ENCODE measurements around the gene BOD1. TPM values are rescaled to one million over a fixed set of nuclear protein-coding genes. Genes with fewer than 3 reads are reported as not detected.

Gene BOD1
- total RNA-seq, 5 donors from 2014 or later (not counting 1 experiment from before 2014, with no cell fraction given), result 23.7 to 36.6 (median 30.1) TPM

- WGBS (ENCODE audit: insufficient coverage), result 100% methylated on average over 1 of the region's 19 CpGs
- H3K4me1 Mint-ChIP-seq, result peaks cover 0 to 8% (median 4%) of the 10 kb centered on the region in 3 donors
- H3K36me3 Mint-ChIP-seq, result no peaks in the 10 kb centered on the region
These were observed 6.0 kb upstream of the BOD1 start for GRCh38 chr5:173622183-173623047.

DNA sequence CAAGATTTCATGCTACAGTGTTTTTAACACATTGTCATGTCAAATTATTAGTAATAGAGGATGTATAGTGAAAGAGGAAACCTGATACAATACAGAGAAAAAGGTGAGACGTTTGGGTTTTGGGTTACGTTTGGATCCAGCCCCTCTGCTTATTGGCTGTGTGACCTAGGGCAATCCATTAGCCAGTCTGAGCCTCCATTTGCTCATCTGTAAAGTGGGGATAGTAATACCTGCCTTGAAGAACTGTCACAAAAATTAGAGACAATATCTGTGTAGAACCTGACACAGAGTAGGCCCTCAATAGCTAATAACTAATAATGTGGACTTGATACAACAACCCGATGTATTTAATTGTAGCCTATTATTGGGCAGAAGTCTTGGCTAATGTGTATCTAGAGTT is 4.3 kb upstream of the BOD1 start:
- H3K4me1 Mint-ChIP-seq, result peaks cover 8 to 14% (median 10%) of the 10 kb centered on the region in 3 donors
- no peaks in the 10 kb centered on the region for H3K36me3 Mint-ChIP-seq
- peaks cover under 1 to 4% of the 10 kb centered on the region in 2 experiments for H3K4me1 ChIP-seq (ENCODE audit: control insufficient read depth in 1 of 2, extremely low read depth in 1 of 2, insufficient read depth in 2 of 2, low read length in 2 of 2)
- no peaks in the 10 kb centered on the region for H3K36me3 ChIP-seq (ENCODE audit: control insufficient read depth in 2 of 2, extremely low read depth in 1 of 2, insufficient read depth in 1 of 2, low read length in 1 of 2)
- no peaks in the 10 kb centered on the region for H3K9me3 ChIP-seq
- ChIA-PET POLR2A (no interaction called here), CTCF (interaction anchor here in 1 of 2 donors (6.1 kb wide), 1 partner anchor 353 kb away, joined by 70 read pairs; no protein-coding TSS in a partner anchor)
- H3K9me3 Mint-ChIP-seq, result no peaks in the 10 kb centered on the region
- H3K27me3 Mint-ChIP-seq, result peaks cover 0 to 4% of the 10 kb centered on the region in 2 donors
- no peak overlapping the region for H3K27ac ChIP-seq (ENCODE audit: low read length)
- H3K27me3 ChIP-seq (replicated peaks in 1 of 2; ENCODE audit: control insufficient read depth in 2 of 2, extremely low read depth in 1 of 2, insufficient read depth in 2 of 2, low read length in 1 of 2), result peaks cover 0 to 5% of the 10 kb centered on the region in 2 experiments
- DNase-seq (no peak), ATAC-seq (replicated peaks in 1 of 4) (no peak)
- WGBS (ENCODE audit: insufficient coverage), result no CpG with 5 or more reads among the region's 3 CpGs
- H3K4me3 ChIP-seq (ENCODE audit: control insufficient read depth in 1 of 2, extremely low read depth in 1 of 2, low read length in 1 of 2), result no peak overlapping the region
- H3K4me3 Mint-ChIP-seq, result no peak overlapping the region
- H3K27ac Mint-ChIP-seq, result no peak overlapping the region

More at GRCh38 chr5:173622183-173623047, 6.0 kb upstream of the BOD1 start:
- Mint-ChIP-seq H3K9me3 (no peaks in the 10 kb centered on the region), H3K4me3 (no peak overlapping the region), H3K27ac (no peak overlapping the region), H3K27me3 (peaks cover under 1 to 7% of the 10 kb centered on the region in 2 donors)
- no peaks in the 10 kb centered on the region for H3K9me3 ChIP-seq
- no peak for ATAC-seq (replicated peaks in 1 of 4)
- peaks cover 0 to 7% of the 10 kb centered on the region in 2 experiments for H3K27me3 ChIP-seq (replicated peaks in 1 of 2; ENCODE audit: control insufficient read depth in 2 of 2, extremely low read depth in 1 of 2, insufficient read depth in 2 of 2, low read length in 1 of 2)
- ChIA-PET CTCF (interaction anchor here in 1 of 2 donors (0.7 to 1.0 kb wide), 3 partner anchors 11 to 1282 kb away, joined by 3 to 6 read pairs (median 3); no protein-coding TSS in a partner anchor), POLR2A (no interaction called here)
- H3K4me3 ChIP-seq (ENCODE audit: control insufficient read depth in 1 of 2, extremely low read depth in 1 of 2, low read length in 1 of 2), result no peak overlapping the region
- H3K27ac ChIP-seq (ENCODE audit: low read length), result no peak overlapping the region
- no peaks in the 10 kb centered on the region for H3K36me3 ChIP-seq (ENCODE audit: control insufficient read depth in 2 of 2, extremely low read depth in 1 of 2, insufficient read depth in 1 of 2, low read length in 1 of 2)
- H3K4me1 ChIP-seq (ENCODE audit: control insufficient read depth in 1 of 2, extremely low read depth in 1 of 2, insufficient read depth in 2 of 2, low read length in 2 of 2), result no peaks in the 10 kb centered on the region
- no peak for DNase-seq

DNA sequence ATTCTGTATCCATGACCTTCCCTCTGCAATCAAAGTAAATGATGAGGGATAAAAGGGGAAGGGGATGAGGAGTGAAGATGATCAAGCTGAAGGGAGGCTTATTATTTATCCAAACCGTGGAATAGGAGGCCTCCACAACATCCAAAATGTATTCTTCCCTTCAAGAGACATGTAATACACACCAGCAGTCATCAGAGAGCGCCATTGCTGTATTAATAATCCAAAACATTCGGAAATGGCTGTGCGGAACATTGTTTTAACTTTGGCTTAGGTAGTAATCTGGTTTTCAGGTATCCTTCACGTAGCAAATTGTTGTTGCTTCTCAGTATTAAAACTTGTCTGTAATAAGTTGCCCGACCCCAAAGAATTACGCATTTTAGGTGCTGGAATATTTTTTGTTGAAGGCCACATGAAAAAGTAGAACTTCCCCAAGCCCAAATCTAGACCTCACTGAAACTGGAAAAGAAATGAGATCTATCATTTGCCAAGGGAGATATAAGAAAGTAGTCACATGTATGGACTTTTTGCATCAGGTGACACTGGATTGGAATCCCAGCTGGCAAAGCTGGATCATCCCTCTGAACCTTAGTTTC is 2.6 kb upstream of the BOD1 start:
- H3K9me3 ChIP-seq, result no peaks in the 10 kb centered on the region
- no peak overlapping the region for H3K4me3 ChIP-seq (ENCODE audit: control insufficient read depth in 1 of 2, extremely low read depth in 1 of 2, low read length in 1 of 2)
- Mint-ChIP-seq H3K9me3 (no peaks in the 10 kb centered on the region), H3K36me3 (peaks cover 3% of the 10 kb centered on the region), H3K4me1 (peaks cover 25 to 31% (median 27%) of the 10 kb centered on the region in 3 donors), H3K4me3 (no peak overlapping the region), H3K27ac (peak overlapping the region in 1 of 2 donors; percentile 1), H3K27me3 (no peaks in the 10 kb centered on the region)
- peak in 29 of 35 experiments; percentile 10 to 78 (median 35) for DNase-seq
- no peaks in the 10 kb centered on the region for H3K27me3 ChIP-seq (replicated peaks in 1 of 2; ENCODE audit: control insufficient read depth in 2 of 2, extremely low read depth in 1 of 2, insufficient read depth in 2 of 2, low read length in 1 of 2)
- WGBS (ENCODE audit: insufficient coverage), result no CpG with 5 or more reads among the region's 7 CpGs
- ATAC-seq (replicated peaks in 1 of 4), result no peak
- POLR2A ChIA-PET, result no interaction called here
- H3K36me3 ChIP-seq (ENCODE audit: control insufficient read depth in 2 of 2, extremely low read depth in 1 of 2, insufficient read depth in 1 of 2, low read length in 1 of 2), result peaks cover 0 to 2% of the 10 kb centered on the region in 2 donors
- peaks cover 16 to 20% of the 10 kb centered on the region in 2 experiments for H3K4me1 ChIP-seq (ENCODE audit: control insufficient read depth in 1 of 2, extremely low read depth in 1 of 2, insufficient read depth in 2 of 2, low read length in 2 of 2)
- H3K27ac ChIP-seq (ENCODE audit: low read length), result no peak overlapping the region
- CTCF ChIA-PET, result interaction anchor here (0.6 to 6.1 kb wide), 6 partner anchors 299 to 475 kb away, joined by 3 to 70 read pairs (median 14); no protein-coding TSS in a partner anchor

DNA sequence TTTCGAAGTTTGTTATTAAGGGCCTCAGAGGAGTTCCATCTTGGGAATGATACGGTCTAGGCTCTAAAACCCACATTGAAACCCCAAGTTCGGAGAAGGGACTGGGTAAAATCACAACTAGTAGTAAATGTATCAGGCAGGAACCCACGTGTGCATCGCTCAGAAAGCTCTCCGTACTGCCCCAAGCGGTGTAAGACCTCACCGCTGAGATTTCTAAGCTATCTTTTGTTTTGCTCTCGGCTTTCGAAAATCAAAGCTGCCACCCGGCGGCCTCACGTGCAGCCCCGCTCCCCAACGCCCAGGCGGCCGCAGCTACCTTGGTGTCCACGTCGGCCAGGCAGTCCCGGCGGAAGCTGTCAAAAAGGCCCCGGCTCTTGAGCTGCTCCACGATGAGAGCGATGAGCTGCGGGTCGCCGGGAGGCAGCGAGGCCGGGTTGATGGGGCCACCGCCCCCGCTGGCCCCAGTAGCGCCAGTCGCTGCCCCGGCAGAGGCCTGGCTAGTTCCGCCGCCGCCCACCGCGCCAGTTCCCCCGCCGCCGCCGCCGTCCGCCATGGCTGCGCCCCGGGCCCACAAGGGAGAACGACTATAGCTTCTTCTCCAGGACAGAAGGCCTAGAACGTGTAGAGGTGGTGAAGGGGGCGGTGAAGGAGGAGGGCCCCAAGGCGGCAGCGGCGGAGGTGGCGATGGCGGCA is 420 bp downstream of the BOD1 start:
- peaks cover 48 to 56% (median 53%) of the 10 kb centered on the region in 3 donors for H3K4me1 Mint-ChIP-seq
- peaks cover 16% of the 10 kb centered on the region for H3K36me3 Mint-ChIP-seq

DNA sequence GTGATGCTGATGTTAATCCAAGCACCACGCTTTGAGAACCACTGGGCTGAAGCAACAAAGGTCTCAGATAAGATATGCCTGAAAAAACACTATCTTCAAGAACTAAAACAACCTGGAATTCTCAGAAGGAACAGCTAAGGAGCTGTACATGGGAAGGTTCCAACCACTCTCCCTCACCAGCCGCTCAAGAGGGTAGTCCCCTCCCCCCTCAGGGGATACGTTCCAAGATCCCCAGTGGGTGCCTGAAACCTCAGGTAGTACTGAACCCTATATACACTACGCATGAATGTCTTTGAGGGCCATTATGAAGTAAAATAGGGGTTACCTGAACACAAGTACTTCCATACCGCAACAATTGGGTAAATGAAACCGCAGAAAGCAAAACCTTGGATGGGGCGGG is 1.9 kb downstream of the BOD1 start:
- peaks cover 55 to 60% (median 59%) of the 10 kb centered on the region in 3 donors for H3K4me1 Mint-ChIP-seq
- H3K27ac Mint-ChIP-seq, result no peak overlapping the region
- H3K27ac ChIP-seq (ENCODE audit: low read length), result no peak overlapping the region
- ATAC-seq (replicated peaks in 1 of 4) (no peak), DNase-seq (no peak)
- peaks cover 18 to 21% of the 10 kb centered on the region in 2 experiments for H3K4me1 ChIP-seq (ENCODE audit: control insufficient read depth in 1 of 2, extremely low read depth in 1 of 2, insufficient read depth in 2 of 2, low read length in 2 of 2)
- 100% methylated on average over 1 of the region's 7 CpGs for WGBS (ENCODE audit: insufficient coverage)
- H3K36me3 ChIP-seq (ENCODE audit: control insufficient read depth in 2 of 2, extremely low read depth in 1 of 2, insufficient read depth in 1 of 2, low read length in 1 of 2), result peaks cover 3 to 34% of the 10 kb centered on the region in 2 donors
- H3K36me3 Mint-ChIP-seq, result peaks cover 22% of the 10 kb centered on the region
- ChIA-PET POLR2A (no interaction called here), CTCF (interaction anchor here (0.6 to 5.8 kb wide), 8 partner anchors 11 to 1608 kb away, joined by 3 to 62 read pairs (median 12); partner anchors contain the start of genes CPEB4 (in 1 of the 2) and FBXW11 (in 1 of the 2))
- H3K27me3 ChIP-seq (replicated peaks in 1 of 2; ENCODE audit: control insufficient read depth in 2 of 2, extremely low read depth in 1 of 2, insufficient read depth in 2 of 2, low read length in 1 of 2), result no peaks in the 10 kb centered on the region
- H3K27me3 Mint-ChIP-seq, result no peaks in the 10 kb centered on the region
- no peak overlapping the region for H3K4me3 ChIP-seq (ENCODE audit: control insufficient read depth in 1 of 2, extremely low read depth in 1 of 2, low read length in 1 of 2)
- H3K9me3 Mint-ChIP-seq, result no peaks in the 10 kb centered on the region
- peak overlapping the region; percentile 28 to 91 (median 80) for H3K4me3 Mint-ChIP-seq
- H3K9me3 ChIP-seq, result no peaks in the 10 kb centered on the region

More for the DNA sequence above, 420 bp downstream of the BOD1 start:
- peaks cover 3 to 20% of the 10 kb centered on the region in 2 donors for H3K36me3 ChIP-seq (ENCODE audit: control insufficient read depth in 2 of 2, extremely low read depth in 1 of 2, insufficient read depth in 1 of 2, low read length in 1 of 2)
- WGBS (ENCODE audit: insufficient coverage), result under 1% methylated on average over 46 of the region's 55 CpGs
- H3K27ac Mint-ChIP-seq, result peak overlapping the region; percentile 91 to 96
- H3K27ac ChIP-seq (ENCODE audit: low read length), result peak overlapping the region; percentile 76
- peaks cover 18 to 21% of the 10 kb centered on the region in 2 experiments for H3K4me1 ChIP-seq (ENCODE audit: control insufficient read depth in 1 of 2, extremely low read depth in 1 of 2, insufficient read depth in 2 of 2, low read length in 2 of 2)
- peak overlapping the region; percentile 76 to 87 for H3K4me3 ChIP-seq (ENCODE audit: control insufficient read depth in 1 of 2, extremely low read depth in 1 of 2, low read length in 1 of 2)
- ChIA-PET CTCF (interaction anchor here (0.6 to 6.1 kb wide), 34 partner anchors 9 to 1609 kb away, joined by 3 to 70 read pairs (median 4); partner anchors contain the start of genes CPEB4 (in 1 of the 2), FBXW11 (in 1 of the 2) and RPL26L1 (in 1 of the 2)), POLR2A (interaction anchor here (0.6 to 2.1 kb wide), 9 partner anchors 9 to 1339 kb away, joined by 3 to 16 read pairs (median 3); partner anchors contain the start of gene CPEB4 (in 1 of the 2))
- peak; percentile 67 to 70 (median 68) for ATAC-seq (replicated peaks in 1 of 4)
- peak overlapping the region; percentile 80 to 91 (median 88) for H3K4me3 Mint-ChIP-seq
- H3K27me3 Mint-ChIP-seq, result no peaks in the 10 kb centered on the region
- H3K27me3 ChIP-seq (replicated peaks in 1 of 2; ENCODE audit: control insufficient read depth in 2 of 2, extremely low read depth in 1 of 2, insufficient read depth in 2 of 2, low read length in 1 of 2), result no peaks in the 10 kb centered on the region
- H3K9me3 ChIP-seq, result no peaks in the 10 kb centered on the region
- peak; percentile 40 to 84 (median 67) for DNase-seq
- H3K9me3 Mint-ChIP-seq, result no peaks in the 10 kb centered on the region

All from T-cell (primary cell).